ENCODE results near the gene CD2BP2.
"Not testable (repeated sequence)": the region's sequence is repeated elsewhere in the genome, so short reads cannot be mapped to it uniquely, and the experiment has no call there.

Gene CD2BP2

GRCh38 chr16:30341971-30342370, 13.1 kb downstream of the CD2BP2 start:
- peak; percentile 11 for DNase-seq

GRCh38 chr16:30340621-30341020, 14.5 kb downstream of the CD2BP2 start:
- DNase-seq = peak; percentile 13

GRCh38 chr16:30338715-30339114, 16.4 kb downstream of the CD2BP2 start:
- DNase-seq = not testable (repeated sequence)

- not testable (repeated sequence) for DNase-seq
Observed at GRCh38 chr16:30337964-30338357, 17.1 kb downstream of the CD2BP2 start.

- DNase-seq = peak; percentile 45
Observed at GRCh38 chr16:30335598-30336474, 19.3 kb downstream of the CD2BP2 start.

GRCh38 chr16:30335028-30335597, 20.0 kb downstream of the CD2BP2 start:
- peak; percentile 82 for DNase-seq

GRCh38 chr16:30334473-30334989, 20.6 kb downstream of the CD2BP2 start:
- DNase-seq = peak; percentile 86

- not testable (repeated sequence) for DNase-seq
Observed at GRCh38 chr16:30324220-30324619, 30.9 kb downstream of the CD2BP2 start.

- not testable (repeated sequence) for DNase-seq
Observed at GRCh38 chr16:30318647-30319046, 36.5 kb downstream of the CD2BP2 start.

- not testable (repeated sequence) for DNase-seq
Observed at GRCh38 chr16:30310937-30311336, 44.2 kb downstream of the CD2BP2 start.

GRCh38 chr16:30309255-30309654, 45.9 kb downstream of the CD2BP2 start:
- not testable (repeated sequence) for DNase-seq
